ENCODE results near the gene ATMIN. TPM values are rescaled to one million over a fixed set of nuclear protein-coding genes. Genes with fewer than 3 reads are reported as not detected.

Gene ATMIN, protein sequence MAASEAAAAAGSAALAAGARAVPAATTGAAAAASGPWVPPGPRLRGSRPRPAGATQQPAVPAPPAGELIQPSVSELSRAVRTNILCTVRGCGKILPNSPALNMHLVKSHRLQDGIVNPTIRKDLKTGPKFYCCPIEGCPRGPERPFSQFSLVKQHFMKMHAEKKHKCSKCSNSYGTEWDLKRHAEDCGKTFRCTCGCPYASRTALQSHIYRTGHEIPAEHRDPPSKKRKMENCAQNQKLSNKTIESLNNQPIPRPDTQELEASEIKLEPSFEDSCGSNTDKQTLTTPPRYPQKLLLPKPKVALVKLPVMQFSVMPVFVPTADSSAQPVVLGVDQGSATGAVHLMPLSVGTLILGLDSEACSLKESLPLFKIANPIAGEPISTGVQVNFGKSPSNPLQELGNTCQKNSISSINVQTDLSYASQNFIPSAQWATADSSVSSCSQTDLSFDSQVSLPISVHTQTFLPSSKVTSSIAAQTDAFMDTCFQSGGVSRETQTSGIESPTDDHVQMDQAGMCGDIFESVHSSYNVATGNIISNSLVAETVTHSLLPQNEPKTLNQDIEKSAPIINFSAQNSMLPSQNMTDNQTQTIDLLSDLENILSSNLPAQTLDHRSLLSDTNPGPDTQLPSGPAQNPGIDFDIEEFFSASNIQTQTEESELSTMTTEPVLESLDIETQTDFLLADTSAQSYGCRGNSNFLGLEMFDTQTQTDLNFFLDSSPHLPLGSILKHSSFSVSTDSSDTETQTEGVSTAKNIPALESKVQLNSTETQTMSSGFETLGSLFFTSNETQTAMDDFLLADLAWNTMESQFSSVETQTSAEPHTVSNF
- 55.9 TPM for total RNA-seq (ENCODE audit: insufficient read depth, low replicate concordance)

DNA sequence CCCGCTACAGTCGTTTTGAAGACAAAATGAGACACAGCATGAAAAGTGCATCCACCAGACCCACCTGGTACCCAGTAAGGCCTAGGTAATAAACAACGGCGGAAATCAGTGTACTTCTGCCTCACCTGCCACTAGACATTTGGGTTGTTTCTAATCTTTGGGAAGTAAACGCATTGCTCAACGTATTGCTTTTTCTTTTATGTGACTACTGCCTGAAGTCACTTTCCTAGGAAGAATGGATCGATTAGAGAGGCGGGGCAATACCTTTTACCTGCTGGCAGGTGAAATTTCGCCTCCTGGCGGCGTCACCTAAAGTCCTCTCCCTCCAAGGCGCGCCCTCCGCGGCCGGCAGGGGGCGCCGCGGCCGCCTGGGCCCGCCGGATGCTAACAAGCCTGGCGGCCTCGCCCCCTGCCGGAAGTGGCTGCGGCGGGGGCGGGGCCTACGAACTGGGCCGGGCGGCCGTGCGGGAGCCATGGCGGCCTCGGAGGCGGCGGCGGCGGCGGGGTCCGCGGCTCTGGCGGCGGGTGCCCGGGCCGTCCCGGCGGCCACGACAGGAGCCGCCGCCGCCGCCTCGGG lies at the start of gene ATMIN:
ATMIN (plus strand) TSS at position 445 of the 577 bp plus-strand sequence; CDS start at position 474, 29 bp downstream.
- DNase-seq (ENCODE audit: low spot score) = peak; percentile 89

DNA sequence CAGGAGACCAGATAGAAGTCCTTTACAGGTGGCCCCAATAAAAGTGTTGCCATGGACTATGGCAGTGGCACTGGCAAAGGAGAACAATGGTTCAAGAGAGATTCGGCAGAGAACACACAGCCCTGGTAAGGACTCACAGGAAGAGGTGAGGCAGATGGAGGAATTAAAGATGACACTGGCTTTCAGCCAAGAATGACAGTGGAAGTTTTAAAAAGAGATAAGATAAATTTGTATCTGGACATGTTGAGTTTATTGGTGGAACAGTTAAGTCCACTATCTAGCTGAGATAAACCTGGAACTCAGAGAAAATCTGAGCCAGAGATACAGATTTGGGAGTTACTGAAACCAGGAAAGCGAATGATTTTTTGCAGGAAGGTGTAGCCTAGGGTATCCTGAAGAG lies 49.1 kb upstream of the ATMIN start:
- DNase-seq (ENCODE audit: low spot score) = peak; percentile 62

DNA sequence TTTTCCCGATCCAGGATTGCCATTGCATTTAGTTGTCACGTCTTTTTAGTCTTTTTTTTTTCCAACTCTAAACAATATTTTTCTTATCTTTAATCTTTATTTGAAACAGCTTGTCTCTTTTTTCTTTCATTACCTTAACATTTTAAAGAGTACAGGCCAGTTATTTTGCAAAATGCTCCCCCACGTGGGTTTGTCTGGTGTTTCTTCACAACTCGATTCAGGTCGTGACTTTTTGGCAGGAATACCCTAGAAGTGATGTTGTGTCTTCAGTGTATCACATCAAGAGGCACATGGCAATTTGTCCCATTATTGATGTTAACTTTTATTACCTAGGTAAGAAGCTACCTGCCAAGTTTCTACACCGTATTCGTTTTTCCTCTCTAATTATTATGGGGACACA lies 46.9 kb upstream of the ATMIN start:
- DNase-seq (ENCODE audit: low spot score) = no peak

DNA sequence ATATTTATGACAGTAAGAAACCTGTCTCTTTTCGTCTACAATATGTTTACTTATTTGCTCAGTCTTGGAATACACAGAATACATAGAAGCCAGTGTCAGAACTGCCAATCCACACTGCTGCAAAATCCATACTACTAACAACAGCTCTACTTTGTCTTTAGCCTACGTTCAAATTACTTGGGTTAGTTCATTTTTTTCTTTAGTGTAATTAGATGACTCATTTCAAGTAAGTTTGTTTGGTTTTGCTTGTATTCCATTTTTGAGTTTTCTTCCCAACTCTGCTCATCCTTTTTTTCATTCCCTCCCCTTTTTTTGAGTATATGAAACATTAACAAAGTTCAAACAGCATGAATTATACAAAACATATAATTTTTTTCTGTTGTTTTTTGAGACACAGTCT lies 45.8 kb upstream of the ATMIN start:
- DNase-seq (ENCODE audit: low spot score) = no peak

DNA sequence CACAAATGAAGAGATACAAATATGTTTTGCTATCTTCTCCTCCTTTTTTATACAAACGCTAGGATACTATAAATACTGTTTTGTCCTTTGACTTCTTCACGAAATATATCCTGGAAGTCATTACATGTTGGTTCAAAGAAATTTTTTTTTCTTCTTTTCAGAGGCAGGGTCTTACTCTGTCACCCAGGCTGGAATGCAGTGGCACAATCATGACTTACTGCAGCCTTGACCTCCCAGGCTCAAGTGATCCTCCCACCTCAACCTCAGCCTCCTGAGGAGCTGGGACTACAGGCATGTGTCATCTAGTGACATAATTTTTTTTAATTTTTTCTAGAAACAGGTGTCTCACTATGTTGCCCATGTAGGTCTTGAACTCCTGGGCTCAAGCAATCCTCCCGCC lies 45.1 kb upstream of the ATMIN start:
- DNase-seq (ENCODE audit: low spot score) = no peak

DNA sequence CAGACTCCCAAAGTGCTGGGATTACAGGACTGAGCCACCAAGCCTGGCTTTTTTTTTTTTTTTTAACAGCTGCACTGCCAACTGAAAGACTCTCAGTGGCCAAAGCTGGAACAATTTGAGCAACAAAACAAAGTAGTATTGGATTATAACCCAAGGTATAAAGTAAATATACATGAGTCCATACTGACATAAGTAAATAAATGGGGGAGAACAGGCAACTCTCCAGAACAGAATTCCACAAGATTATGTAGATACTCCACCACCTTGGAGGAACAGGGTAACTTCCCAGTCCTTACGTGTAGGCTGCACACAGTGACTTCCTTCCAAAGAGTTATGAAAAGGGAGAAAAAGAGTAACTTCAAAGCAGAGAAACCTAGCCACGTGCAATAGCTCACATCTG lies 44.7 kb upstream of the ATMIN start:
- DNase-seq (ENCODE audit: low spot score) = no peak

DNA sequence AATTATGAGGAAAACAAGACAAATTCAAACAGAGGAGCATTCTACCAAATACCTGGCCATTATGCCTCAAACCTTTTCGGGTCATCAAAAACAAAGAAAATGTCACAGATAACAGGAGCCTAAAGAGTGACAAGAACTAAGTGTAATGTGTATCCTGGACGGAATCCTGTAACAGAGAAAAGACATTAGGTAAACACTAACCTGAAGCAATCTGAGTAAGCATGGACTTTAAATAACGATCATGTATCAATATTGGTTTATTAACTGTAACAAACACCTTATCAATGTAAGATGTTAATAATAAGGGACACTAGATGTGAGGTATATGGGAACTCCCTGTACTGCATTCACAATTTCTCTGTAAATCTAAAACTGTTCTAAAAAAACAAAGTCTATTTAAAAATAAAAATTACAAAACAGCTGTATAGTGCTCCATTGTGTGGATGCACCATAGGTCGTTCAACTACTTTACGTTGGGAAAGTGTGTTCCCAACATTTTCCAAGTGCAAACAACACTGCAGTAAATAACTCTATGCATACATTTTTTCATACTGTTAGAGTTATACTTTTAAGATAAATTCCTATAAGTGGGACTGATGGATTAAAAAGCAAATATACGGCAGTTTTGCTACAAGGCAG lies 43.7 kb upstream of the ATMIN start:
- no peak for DNase-seq (ENCODE audit: low spot score)

DNA sequence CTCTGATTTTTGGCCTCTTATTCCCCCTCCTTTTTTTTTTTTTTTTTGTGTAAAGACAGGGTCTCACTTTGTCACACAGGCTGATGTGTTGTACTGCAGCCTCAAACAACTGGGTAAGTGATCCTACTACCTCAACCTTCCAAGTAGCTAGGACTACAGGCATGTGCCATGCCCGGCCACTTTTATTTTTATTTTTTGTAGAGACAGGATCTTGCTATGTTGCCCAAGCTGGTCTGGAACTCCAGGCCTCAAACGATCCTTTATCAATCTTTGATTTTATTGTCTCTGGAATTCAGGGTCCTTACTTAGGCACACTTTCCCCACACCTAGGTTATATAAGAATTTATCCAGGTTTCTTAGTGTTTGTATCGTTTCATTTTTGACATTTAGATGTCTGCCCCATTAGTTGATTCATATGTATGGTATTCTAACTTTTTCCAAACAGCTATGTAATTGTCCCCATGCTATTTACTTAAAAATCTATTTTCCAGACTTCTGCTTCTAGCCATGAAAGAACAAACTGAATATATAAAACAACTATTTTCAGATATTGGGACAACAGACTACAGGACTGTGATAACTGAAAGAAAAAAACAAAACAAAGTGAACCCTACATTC lies 42.9 kb upstream of the ATMIN start:
- DNase-seq (ENCODE audit: low spot score) = no peak

DNA sequence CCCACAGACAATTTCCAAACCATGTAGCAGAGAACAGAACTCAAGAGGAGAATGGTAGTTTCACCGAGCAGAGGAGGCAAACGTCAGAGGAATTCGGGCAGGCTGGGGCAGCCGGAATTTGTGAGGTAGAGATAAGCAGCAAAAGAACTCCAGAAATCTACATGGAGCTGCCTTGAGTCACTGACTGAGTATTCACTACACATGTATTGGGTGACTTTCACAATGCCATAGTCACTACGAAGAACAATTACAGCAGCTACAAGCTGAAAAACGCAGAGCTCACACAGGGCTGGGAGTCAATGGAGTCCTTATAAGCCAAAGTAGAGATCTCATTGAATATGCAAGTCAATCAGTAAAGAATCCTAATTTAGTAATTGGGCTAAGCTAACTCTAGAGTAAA lies 42.3 kb upstream of the ATMIN start:
- peak; percentile 82 for DNase-seq (ENCODE audit: low spot score)

DNA sequence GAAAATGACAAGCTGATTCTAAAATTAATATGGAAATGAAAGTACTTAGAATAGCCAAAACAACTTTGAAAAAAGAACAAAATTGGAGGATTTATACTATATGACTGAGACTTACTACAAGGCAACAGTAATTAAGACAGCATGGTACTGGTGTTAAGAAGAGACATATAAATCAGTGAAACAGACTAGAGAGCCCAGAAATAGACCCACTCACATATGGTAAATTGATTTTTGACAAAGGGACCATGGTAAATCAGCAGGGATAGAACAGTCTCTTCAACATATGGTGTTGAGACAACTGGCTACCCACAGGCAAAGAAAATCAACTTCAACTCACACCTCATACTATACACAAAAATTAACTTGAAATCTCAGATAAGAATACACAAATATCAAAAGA lies 41.8 kb upstream of the ATMIN start:
- DNase-seq (ENCODE audit: low spot score) = no peak

DNA sequence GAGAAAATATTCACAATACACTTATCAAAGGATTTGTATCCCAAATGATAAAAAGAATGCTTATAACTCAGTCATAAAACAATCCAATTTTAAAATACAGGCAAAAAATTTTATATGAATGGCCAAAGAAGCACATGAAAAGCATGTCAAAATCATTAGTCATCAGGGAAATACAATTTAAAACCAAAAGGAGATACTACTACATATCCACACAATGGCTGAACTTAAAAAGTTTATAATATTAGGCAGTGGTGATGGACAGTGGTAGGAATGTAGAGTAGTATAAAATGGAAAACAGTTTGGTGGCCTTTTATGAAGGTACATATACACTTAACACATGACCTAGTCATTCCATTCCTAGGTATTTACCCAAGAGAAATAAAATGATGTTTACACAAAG lies 41.2 kb upstream of the ATMIN start:
- no peak for DNase-seq (ENCODE audit: low spot score)

DNA sequence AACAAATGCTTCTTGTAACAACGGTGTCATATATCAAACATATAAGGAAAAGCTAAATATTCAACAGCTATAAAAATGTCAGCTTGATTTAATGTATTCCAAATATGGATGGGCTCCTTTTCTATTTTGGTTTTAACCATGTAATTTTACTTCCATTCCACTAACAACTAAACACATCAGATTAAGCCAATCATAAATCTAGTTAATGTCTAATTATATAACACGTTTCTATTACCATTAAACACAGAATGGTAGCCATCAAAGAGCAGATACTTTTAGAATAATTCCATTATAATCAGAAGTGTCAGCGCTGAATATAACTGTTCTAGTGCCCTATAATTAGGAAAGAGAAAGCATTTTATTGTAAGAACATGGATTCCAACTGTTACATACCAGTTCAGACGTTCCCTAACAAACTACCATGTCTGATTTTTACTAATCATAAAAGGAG lies 38.9 kb upstream of the ATMIN start:
- peak; percentile 24 for DNase-seq (ENCODE audit: low spot score)

DNA sequence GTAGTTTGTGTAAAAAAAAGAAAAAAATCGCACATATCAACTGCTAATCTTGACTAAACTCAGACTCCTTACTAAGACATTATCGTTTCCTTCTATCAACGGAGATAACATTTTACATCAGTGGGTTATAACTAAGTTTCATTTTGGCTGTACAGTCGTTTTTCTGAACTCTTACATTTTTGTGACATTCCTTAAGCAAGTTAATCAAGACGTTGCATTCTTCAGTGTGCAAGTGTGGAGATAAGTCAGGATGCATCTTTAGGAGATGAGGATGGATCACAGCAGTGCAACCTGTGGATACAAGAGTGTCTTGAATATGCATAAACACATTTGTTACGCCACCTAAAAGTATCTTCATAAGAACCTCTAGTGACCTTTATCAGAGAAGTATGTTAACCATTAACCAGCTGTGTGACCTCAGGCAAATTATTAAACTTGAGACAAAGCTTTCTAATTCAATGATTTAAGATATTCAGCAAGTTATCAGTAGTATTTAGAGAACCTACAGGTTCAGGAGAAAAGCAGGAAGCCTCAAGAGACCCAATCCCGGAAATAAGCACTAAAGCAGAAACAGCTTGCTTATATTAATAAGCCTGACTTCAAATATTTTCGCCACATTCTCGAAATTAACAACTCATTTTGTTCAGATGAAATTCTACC lies 38.4 kb upstream of the ATMIN start:
- peak; percentile 19 for DNase-seq (ENCODE audit: low spot score)

DNA sequence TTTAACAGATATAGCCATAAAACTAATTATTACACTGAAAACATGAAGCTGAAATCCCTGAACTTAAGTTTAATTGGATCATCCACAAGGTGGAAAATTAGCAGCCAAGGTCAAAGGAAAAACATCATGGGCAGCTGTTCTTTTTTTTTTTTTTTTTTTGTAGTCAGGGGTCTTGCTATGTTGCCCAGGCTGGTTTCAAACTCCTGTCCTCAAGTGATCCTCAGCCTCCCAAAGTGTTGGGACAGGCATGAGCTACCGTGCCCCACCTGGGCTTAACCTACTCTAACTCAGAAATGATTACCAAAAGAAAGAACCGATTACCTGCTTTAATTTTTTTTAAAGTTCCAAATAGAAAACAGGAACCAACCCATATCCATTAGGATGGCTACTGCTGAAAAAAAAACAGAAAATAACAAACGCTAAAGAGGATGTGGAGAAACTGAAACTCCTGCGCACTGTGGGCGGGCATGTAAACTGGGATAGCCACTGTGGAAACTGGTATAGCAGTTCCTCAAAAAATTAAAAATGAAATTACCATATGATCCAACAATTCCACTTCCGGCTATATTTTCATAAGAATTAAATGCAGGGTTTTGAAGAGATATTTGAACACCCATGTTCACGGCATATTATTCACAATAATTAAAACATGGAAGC lies 37.5 kb upstream of the ATMIN start:
- no peak for DNase-seq (ENCODE audit: low spot score)

DNA sequence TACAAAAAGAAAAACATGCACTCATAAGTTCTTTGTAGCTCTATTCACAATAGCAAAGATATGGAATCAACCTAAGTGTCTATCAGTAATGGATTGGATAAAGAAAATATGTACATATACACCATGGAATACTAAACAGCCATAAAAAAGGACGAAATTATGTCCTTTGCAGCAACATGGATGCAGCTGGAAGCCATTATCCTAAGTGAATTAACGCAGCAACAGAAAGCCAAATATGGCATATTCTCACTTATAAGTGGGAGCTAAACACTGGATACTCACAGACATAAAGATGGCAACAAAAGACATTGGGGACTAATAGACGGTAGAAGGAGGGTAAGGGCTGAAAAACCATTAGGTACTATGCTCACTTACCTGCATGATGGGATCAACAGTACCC lies 34.8 kb upstream of the ATMIN start:
- no peak for DNase-seq (ENCODE audit: low spot score)

DNA sequence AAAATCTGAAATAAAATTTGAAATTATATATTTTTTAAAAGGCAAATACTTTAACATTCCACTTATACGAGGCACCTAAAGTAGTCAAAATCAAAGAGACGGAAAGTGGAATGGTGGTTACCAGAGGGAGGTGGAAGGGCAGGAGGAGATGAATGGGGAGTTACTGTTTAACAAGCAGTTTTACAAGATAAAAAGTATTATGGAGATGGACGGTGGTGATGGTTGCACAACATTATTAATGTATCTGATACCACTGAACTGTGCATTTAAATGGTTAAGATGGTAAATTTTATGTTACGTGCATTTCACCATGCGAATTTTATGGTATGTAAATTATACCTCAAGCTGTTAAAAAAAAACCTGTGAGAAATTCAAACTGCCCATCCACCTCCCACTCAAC lies 34.3 kb upstream of the ATMIN start:
- DNase-seq (ENCODE audit: low spot score) = no peak

DNA sequence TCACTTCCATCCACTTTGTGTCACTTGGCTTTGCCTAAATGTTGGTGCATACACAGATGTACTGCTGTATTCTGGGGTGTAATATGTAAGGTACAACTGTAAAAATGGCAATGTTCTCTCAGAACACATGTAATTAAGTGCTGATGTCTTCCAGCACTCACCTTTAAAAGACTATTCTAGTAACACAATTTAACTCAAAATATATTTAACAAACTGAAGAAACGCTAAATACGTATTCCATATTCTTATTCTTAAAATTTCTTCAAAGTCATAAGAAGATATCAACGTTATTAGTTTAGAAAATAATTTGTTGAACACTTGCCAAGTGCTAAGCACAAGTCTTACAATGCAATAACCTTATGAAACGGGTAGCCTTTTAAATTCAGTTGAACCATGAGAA lies 32.6 kb upstream of the ATMIN start:
- no peak for DNase-seq (ENCODE audit: low spot score)

DNA sequence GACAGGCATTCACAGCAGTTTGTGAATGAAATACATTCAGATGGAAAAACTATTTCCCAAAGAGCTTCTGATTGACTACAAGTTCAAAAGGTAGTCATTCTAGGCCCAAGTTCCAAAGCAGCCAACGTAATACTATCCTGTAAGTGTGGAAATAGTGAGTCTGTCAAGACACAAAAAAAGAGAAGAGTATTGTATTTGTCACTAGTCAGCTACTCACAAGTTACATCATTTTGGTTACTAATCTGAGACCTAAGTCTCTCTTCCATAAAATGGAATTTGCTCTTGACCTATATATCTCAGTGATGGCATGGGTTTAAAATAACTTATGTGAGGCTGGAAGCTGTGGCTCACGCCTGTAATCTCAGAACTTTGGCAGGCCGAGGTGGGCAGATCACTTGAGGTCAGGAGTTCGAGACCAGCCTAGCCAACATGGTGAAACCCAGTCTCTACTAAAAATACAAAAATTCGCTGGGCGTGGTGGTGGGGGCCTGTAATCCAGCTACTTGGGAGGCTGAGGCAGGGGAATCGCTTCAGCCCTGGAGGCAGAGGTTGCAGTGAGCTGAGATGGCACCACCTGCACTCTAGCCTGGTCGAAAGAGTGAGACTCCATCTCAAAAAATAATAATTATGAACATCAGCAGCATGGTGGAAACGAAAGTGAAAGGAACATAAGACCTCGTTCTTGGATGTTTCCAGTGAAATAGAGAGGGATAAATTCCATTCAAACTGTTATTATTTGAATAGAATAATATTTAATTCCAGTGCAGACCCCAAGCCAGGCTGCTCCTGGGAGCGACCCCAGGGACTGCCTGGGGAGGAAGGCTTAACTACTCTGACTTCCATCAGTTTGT lies 31.8 kb upstream of the ATMIN start:
- peak; percentile 52 for DNase-seq (ENCODE audit: low spot score)

DNA sequence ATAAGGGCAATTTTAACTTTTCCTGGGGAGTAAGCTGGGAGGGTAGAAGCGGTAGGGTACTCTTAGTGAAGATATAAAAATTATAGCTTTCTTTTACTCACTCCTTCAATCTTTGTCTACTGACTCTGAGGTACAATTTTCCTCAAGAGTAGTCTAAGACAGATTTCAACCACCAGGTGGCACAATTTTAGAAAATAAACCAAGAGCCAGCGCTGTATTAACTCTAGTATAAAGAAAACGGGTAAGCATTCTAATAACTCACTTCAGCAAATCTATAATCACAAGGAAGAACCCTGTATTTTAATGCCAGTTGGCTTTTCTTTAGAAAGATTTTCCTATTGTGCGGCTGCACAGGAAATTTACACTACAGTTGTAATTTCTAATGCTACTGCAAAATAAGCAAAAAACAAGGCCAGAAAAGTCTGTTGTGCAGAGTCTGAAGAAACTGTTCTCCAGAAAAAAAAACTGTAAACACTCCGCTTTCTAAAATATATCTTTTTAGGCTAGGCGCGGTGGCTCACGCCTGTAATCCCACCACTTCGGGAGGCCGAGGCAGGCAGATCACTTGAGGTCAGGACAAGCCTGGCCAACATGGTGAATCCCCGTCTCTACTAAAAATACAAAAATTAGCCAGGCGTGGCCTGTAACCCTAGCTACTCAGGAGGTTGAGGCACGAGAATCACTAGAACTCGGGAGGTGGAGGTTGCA lies 30.8 kb upstream of the ATMIN start:
- DNase-seq (ENCODE audit: low spot score) = peak; percentile 81

All from umbilical cord (tissue), 2 donors.